SK-N-SH (cell line): Measurements from ENCODE around the gene LYPD8. TPM values are rescaled to one million over a fixed set of nuclear protein-coding genes. Genes with fewer than 3 reads are reported as not detected.

ENCODE experiments used
- CTCF ChIA-PET: fragments of 300-600, 350-600 bp; formaldehyde crosslinking; extraction: SDS; loops from one replicate; lab custom pipeline; 2021; lab: Yijun Ruan, JAX
- POLR2A ChIA-PET: fragments of 350-600 bp; sonication (Branson Sonifier 250); formaldehyde crosslinking; extraction: SDS; loops from one replicate; lab custom pipeline; 2020; ENCODE audit warnings: antibody characterized with exemption, inconsistent platforms; lab: Yijun Ruan, JAX
- DNase-seq: peaks from one replicate; pipeline ENCODE4 v3.0.0; 2012
- H2AFZ ChIP-seq: fragments of 200-600 bp; sonication (generic); 2 replicates; pipeline ENCODE4 v1.8.1; 2016; ENCODE audit warnings: antibody characterized with exemption, mild to moderate bottlenecking, low read depth
- H3F3A ChIP-seq: fragments of 200-600 bp; sonication (generic); replicated peaks from 2 replicates; pipeline ENCODE3; 2016; ENCODE audit warnings: antibody characterized with exemption, mild to moderate bottlenecking; ENCODE audit not compliant: insufficient read depth
- H3K27ac ChIP-seq, 2 experiments: fragments of 200-500 bp in 1 of 2; fragments of 200-600 bp in 1 of 2; sonication (Bioruptor generic) in 1 of 2; sonication (generic), shearing (Covaris generic) in 1 of 2; 2 replicates each; pipeline versions ENCODE4 v1.5.1 to v1.6.1; 2014 to 2016; ENCODE audit warnings: low read depth in 2 of 2, inconsistent platforms in 1 of 2, low read length in 1 of 2, mild to moderate bottlenecking in 1 of 2, mixed read lengths in 1 of 2
- H3K27me3 ChIP-seq: fragments of 200-600 bp; sonication (generic), shearing (Covaris generic); 2 replicates; pipeline ENCODE4 v1.6.1; 2016; ENCODE audit warnings: mixed run types; ENCODE audit not compliant: insufficient read depth
- H3K36me3 ChIP-seq, 2 experiments: fragments of 200-500 bp in 1 of 2; fragments of 200-600 bp in 1 of 2; sonication (Bioruptor generic) in 1 of 2; sonication (generic) in 1 of 2; replicated peaks in 1 of 2; 2 replicates each; pipeline versions ENCODE3 to v1.5.1; 2014 to 2016; ENCODE audit warnings: low read length in 1 of 2, mild to moderate bottlenecking in 1 of 2; ENCODE audit not compliant: insufficient read depth in 2 of 2, control insufficient read depth in 1 of 2
- H3K4me1 ChIP-seq, 2 experiments: fragments of 200-500 bp in 1 of 2; fragments of 200-600 bp in 1 of 2; sonication (Bioruptor generic) in 1 of 2; sonication (generic), shearing (Covaris generic) in 1 of 2; 2 replicates each; pipeline versions ENCODE4 v1.5.1 to v1.6.1; 2014 to 2016; ENCODE audit warnings: low read depth in 1 of 2, low read length in 1 of 2, mixed run types in 1 of 2; ENCODE audit not compliant: insufficient read depth in 2 of 2, control insufficient read depth in 1 of 2
- H3K4me2 ChIP-seq: fragments of 200-600 bp; sonication (generic), shearing (Covaris generic); 2 replicates; pipeline ENCODE4 v1.6.1; 2017; ENCODE audit warnings: mixed run types
- H3K4me3 ChIP-seq, 2 experiments: fragments of 200-500 bp in 1 of 2; fragments of 200-600 bp in 1 of 2; sonication (Bioruptor generic) in 1 of 2; sonication (generic), shearing (Covaris generic) in 1 of 2; 2 replicates each; pipeline versions ENCODE4 v1.5.1 to v1.8.1; 2014 to 2016; ENCODE audit warnings: low read depth in 2 of 2, inconsistent platforms in 1 of 2, low read length in 1 of 2, mild to moderate bottlenecking in 1 of 2, mixed read lengths in 1 of 2, moderate library complexity in 1 of 2
- H3K79me2 ChIP-seq: fragments of 200-600 bp; sonication (generic); 2 replicates; pipeline ENCODE4 v1.8.1; 2017; ENCODE audit warnings: mild to moderate bottlenecking; ENCODE audit not compliant: insufficient read depth
- H3K9ac ChIP-seq: fragments of 200-600 bp; sonication (generic); 2 replicates; pipeline ENCODE4 v1.6.1; 2017; ENCODE audit warnings: mixed run types
- H3K9me2 ChIP-seq: fragments of 200-600 bp; sonication (generic); 2 replicates; pipeline ENCODE4 v1.6.1; 2017; ENCODE audit warnings: mixed run types
- H3K9me3 ChIP-seq: fragments of 200-600 bp; sonication (generic); 2 replicates; pipeline ENCODE4 v1.6.1; 2017; ENCODE audit warnings: mixed run types, mild to moderate bottlenecking, moderate library complexity
- H4K20me1 ChIP-seq: fragments of 200-600 bp; sonication (generic); 2 replicates; pipeline ENCODE4 v1.6.1; 2017; ENCODE audit warnings: mild to moderate bottlenecking, mixed run types; ENCODE audit not compliant: insufficient read depth
- ELF1 ChIP-seq: IDR thresholded peaks from 2 replicates; pipeline ENCODE4 v1.4.0; 2012
- EP300 ChIP-seq, 2 experiments: IDR thresholded peaks; 2 replicates each; pipeline versions ENCODE4 v1.4.0 to v1.6.1; 2012; ENCODE audit warnings: borderline replicate concordance in 1 of 2, low read depth in 1 of 2, low read length in 1 of 2
- FOXJ3 ChIP-seq: sonication (generic); formaldehyde crosslinking; IDR thresholded peaks from 2 replicates; pipeline ENCODE4 v1.5.1; 2020; ENCODE audit warnings: mild to moderate bottlenecking, missing genetic modification reagents
- FOXM1 ChIP-seq: IDR thresholded peaks from 2 replicates; pipeline ENCODE4 v1.4.0; 2012; ENCODE audit warnings: low read depth, mild to moderate bottlenecking
- JUND ChIP-seq: IDR thresholded peaks from 2 replicates; pipeline ENCODE4 v1.4.0; 2012
- NFIC ChIP-seq: IDR thresholded peaks from 2 replicates; pipeline ENCODE4 v1.4.0; 2012; ENCODE audit warnings: borderline replicate concordance
- POLR2AphosphoS5 ChIP-seq: IDR thresholded peaks from 2 replicates; pipeline ENCODE4 v1.6.1; 2012; ENCODE audit warnings: low read depth, low read length
- RAD21 ChIP-seq: IDR thresholded peaks from 2 replicates; pipeline ENCODE4 v1.6.1; 2012; ENCODE audit warnings: mild to moderate bottlenecking, low read length
- RFX5 ChIP-seq: IDR thresholded peaks from 2 replicates; pipeline ENCODE4 v1.6.1; 2012; ENCODE audit warnings: mild to moderate bottlenecking, improper control_type of control experiment, low read length
- RXRA ChIP-seq: IDR thresholded peaks from 2 replicates; pipeline ENCODE4 v1.4.0; 2012; ENCODE audit warnings: low read depth, mild to moderate bottlenecking, borderline replicate concordance
- SIN3A ChIP-seq: IDR thresholded peaks from 2 replicates; pipeline ENCODE4 v1.6.1; 2012; ENCODE audit warnings: low read depth, mild to moderate bottlenecking, low read length, moderate library complexity, borderline replicate concordance
- TCF12 ChIP-seq: IDR thresholded peaks from 2 replicates; pipeline ENCODE4 v1.4.0; 2012
- TEAD4 ChIP-seq: IDR thresholded peaks from 2 replicates; pipeline ENCODE4 v1.4.0; 2012; ENCODE audit warnings: mild to moderate bottlenecking, borderline replicate concordance; ENCODE audit not compliant: insufficient read depth
- YY1 ChIP-seq: IDR thresholded peaks from 2 replicates; pipeline ENCODE4 v1.4.0; 2012; ENCODE audit warnings: low read depth, mild to moderate bottlenecking
- WGBS: methylation state at CpG from one replicate; pipeline ENCODE4 v1.1.6; 2017; ENCODE audit warnings: low lambda C conversion rate; 5-methylcytosine and 5-hydroxymethylcytosine counted together
- polyA plus RNA-seq, 3 experiments: library from polyadenylated mRNA; depleted of rRNA; stranded (reverse); fragments of >200 nt; gene quantifications; 2 replicates each; pipeline ENCODE4 v1.2.3, GENCODE V29; 2012
- TF ChIP-seq, protein P1 (sequence below): fragments of 150-350 bp; IDR thresholded peaks from 2 replicates; pipeline ENCODE4 v1.6.1; 2017; ENCODE audit warnings: antibody characterized with exemption, low read length, low read depth, borderline replicate concordance
- TF ChIP-seq, protein P2 (sequence below): IDR thresholded peaks from 2 replicates; pipeline ENCODE4; 2012
- TF ChIP-seq, protein P3 (sequence below): fragments of 200-600 bp; sonication (generic); IDR thresholded peaks from 2 replicates; pipeline ENCODE4 v1.6.1; 2017; ENCODE audit warnings: antibody characterized with exemption, mild to moderate bottlenecking, moderate library complexity
- TF ChIP-seq, protein P4 (sequence below): IDR thresholded peaks from 2 replicates; pipeline ENCODE4 v1.6.1; 2012; ENCODE audit warnings: mild to moderate bottlenecking, low read depth, low read length, moderate library complexity
- TF ChIP-seq, protein P5 (sequence below): IDR thresholded peaks from 2 replicates; pipeline ENCODE4 v1.4.0; 2012; ENCODE audit warnings: low read depth, borderline replicate concordance

Gene LYPD8
- polyA plus RNA-seq, 1 of the 3 experiments (the other 2 are of a cell fraction), result 1.5 TPM

DNA sequence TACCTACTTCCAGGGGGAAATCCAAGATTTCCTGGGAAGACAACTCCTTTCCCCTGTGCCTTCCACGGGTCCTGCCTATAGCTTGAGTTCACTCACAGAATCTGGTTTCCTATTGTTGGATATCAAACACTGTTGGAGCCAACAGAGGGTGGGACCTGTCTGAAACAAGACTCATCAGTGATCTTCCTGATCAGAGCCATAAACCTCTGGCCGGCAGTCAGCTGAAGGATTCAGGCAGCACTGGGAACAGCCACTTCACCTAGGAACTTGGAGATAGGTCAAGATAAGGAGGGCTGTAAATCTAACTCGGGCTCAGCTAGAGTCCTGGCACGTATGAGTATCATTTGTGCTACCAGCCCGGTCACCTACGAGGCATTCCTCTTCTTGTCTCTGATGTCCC, 46.9 kb upstream of the LYPD8 start:
- H3K79me2 ChIP-seq, result no peaks in the 10 kb centered on the region
- no peaks in the 10 kb centered on the region for H3F3A ChIP-seq
- H4K20me1 ChIP-seq, result no peaks in the 10 kb centered on the region
- WGBS, result 33% methylated on average over 6 of the region's 6 CpGs
- H3K27ac ChIP-seq, result no peak overlapping the region
- ChIA-PET POLR2A (no interaction called here), CTCF (no interaction called here)
- no peaks in the 10 kb centered on the region for H3K9me2 ChIP-seq
- H3K4me2 ChIP-seq, result no peak overlapping the region
- peaks cover 32% of the 10 kb centered on the region; the same call in 1 of the 2 replicates for H3K27me3 ChIP-seq
- DNase-seq, result no peak
- H3K4me1 ChIP-seq, result no peaks in the 10 kb centered on the region; a peak in 1 of 4 replicates
- H3K9me3 ChIP-seq, result no peaks in the 10 kb centered on the region
- no peak overlapping the region for H3K4me3 ChIP-seq
- H2AFZ ChIP-seq, result no peak overlapping the region
- H3K36me3 ChIP-seq, result no peaks in the 10 kb centered on the region
- no peak for TF ChIP-seq POLR2AphosphoS5
- TF ChIP-seq RXRA, result no peak
- TF ChIP-seq, protein P1, sequence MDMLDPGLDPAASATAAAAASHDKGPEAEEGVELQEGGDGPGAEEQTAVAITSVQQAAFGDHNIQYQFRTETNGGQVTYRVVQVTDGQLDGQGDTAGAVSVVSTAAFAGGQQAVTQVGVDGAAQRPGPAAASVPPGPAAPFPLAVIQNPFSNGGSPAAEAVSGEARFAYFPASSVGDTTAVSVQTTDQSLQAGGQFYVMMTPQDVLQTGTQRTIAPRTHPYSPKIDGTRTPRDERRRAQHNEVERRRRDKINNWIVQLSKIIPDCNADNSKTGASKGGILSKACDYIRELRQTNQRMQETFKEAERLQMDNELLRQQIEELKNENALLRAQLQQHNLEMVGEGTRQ, result no peak
- TF ChIP-seq FOXJ3 (CRISPR knock-in tag), result no peak
- no peak overlapping the region for H3K9ac ChIP-seq

DNA sequence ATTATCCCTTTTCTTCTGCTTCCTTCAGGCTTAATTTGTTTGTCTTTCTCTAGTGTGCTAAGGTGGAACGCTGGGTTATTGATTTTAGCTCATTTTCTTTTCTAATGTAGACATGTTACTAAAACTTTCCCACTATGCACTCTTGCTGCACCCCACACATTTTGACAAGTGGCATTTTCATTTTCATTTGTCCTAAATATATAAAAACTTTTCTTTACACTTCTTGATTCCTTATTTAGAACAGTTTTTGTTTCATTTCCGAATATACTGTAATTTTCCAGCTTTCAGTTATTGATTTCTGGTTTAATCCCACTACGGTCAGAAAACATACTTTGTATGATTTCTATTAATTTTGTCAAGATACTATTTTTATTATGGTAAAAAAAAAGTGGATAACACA, 44.9 kb upstream of the LYPD8 start:
- H3K9me2 ChIP-seq, result no peaks in the 10 kb centered on the region
- no peak for DNase-seq
- CTCF ChIA-PET, result interaction anchor here (0.6 to 1.3 kb wide), 3 partner anchors 11 to 181 kb away, joined by 3 to 5 read pairs (median 3); no protein-coding TSS in a partner anchor
- H4K20me1 ChIP-seq, result no peaks in the 10 kb centered on the region
- no peak overlapping the region for H3K4me2 ChIP-seq
- POLR2A ChIA-PET, result no interaction called here
- peaks cover 32% of the 10 kb centered on the region; the same call in 1 of the 2 replicates for H3K27me3 ChIP-seq
- H3K4me1 ChIP-seq, result no peaks in the 10 kb centered on the region; a peak in 1 of 4 replicates
- no peaks in the 10 kb centered on the region for H3K9me3 ChIP-seq
- H3K79me2 ChIP-seq, result no peaks in the 10 kb centered on the region
- H3K9ac ChIP-seq, result no peak overlapping the region
- no peak overlapping the region for H3K27ac ChIP-seq
- no peak overlapping the region for H2AFZ ChIP-seq
- H3K36me3 ChIP-seq, result no peaks in the 10 kb centered on the region
- no peaks in the 10 kb centered on the region for H3F3A ChIP-seq
- 5% methylated on average over 3 of the region's 3 CpGs for WGBS
- H3K4me3 ChIP-seq, result no peak overlapping the region
- TF ChIP-seq POLR2AphosphoS5, result no peak
- TF ChIP-seq YY1, result no peak
- TF ChIP-seq, protein P2, sequence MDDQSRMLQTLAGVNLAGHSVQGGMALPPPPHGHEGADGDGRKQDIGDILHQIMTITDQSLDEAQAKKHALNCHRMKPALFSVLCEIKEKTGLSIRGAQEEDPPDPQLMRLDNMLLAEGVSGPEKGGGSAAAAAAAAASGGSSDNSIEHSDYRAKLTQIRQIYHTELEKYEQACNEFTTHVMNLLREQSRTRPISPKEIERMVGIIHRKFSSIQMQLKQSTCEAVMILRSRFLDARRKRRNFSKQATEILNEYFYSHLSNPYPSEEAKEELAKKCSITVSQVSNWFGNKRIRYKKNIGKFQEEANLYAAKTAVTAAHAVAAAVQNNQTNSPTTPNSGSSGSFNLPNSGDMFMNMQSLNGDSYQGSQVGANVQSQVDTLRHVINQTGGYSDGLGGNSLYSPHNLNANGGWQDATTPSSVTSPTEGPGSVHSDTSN, result no peak
- TF ChIP-seq NFIC, result no peak
- TF ChIP-seq FOXM1, result no peak
- TF ChIP-seq ELF1, result no peak
- TF ChIP-seq, protein P3, sequence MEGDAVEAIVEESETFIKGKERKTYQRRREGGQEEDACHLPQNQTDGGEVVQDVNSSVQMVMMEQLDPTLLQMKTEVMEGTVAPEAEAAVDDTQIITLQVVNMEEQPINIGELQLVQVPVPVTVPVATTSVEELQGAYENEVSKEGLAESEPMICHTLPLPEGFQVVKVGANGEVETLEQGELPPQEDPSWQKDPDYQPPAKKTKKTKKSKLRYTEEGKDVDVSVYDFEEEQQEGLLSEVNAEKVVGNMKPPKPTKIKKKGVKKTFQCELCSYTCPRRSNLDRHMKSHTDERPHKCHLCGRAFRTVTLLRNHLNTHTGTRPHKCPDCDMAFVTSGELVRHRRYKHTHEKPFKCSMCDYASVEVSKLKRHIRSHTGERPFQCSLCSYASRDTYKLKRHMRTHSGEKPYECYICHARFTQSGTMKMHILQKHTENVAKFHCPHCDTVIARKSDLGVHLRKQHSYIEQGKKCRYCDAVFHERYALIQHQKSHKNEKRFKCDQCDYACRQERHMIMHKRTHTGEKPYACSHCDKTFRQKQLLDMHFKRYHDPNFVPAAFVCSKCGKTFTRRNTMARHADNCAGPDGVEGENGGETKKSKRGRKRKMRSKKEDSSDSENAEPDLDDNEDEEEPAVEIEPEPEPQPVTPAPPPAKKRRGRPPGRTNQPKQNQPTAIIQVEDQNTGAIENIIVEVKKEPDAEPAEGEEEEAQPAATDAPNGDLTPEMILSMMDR, result no peak
- TF ChIP-seq SIN3A, result no peak
- no peak for TF ChIP-seq EP300 (IDR thresholded peaks at IDR 0.05; ENCODE audit: borderline replicate concordance in 1 of 2, low read depth in 1 of 2, low read length in 1 of 2)
- TF ChIP-seq, protein P4, sequence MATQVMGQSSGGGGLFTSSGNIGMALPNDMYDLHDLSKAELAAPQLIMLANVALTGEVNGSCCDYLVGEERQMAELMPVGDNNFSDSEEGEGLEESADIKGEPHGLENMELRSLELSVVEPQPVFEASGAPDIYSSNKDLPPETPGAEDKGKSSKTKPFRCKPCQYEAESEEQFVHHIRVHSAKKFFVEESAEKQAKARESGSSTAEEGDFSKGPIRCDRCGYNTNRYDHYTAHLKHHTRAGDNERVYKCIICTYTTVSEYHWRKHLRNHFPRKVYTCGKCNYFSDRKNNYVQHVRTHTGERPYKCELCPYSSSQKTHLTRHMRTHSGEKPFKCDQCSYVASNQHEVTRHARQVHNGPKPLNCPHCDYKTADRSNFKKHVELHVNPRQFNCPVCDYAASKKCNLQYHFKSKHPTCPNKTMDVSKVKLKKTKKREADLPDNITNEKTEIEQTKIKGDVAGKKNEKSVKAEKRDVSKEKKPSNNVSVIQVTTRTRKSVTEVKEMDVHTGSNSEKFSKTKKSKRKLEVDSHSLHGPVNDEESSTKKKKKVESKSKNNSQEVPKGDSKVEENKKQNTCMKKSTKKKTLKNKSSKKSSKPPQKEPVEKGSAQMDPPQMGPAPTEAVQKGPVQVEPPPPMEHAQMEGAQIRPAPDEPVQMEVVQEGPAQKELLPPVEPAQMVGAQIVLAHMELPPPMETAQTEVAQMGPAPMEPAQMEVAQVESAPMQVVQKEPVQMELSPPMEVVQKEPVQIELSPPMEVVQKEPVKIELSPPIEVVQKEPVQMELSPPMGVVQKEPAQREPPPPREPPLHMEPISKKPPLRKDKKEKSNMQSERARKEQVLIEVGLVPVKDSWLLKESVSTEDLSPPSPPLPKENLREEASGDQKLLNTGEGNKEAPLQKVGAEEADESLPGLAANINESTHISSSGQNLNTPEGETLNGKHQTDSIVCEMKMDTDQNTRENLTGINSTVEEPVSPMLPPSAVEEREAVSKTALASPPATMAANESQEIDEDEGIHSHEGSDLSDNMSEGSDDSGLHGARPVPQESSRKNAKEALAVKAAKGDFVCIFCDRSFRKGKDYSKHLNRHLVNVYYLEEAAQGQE, result no peak
- TF ChIP-seq RXRA, result no peak
- TF ChIP-seq TCF12, result no peak
- TF ChIP-seq, protein P5, sequence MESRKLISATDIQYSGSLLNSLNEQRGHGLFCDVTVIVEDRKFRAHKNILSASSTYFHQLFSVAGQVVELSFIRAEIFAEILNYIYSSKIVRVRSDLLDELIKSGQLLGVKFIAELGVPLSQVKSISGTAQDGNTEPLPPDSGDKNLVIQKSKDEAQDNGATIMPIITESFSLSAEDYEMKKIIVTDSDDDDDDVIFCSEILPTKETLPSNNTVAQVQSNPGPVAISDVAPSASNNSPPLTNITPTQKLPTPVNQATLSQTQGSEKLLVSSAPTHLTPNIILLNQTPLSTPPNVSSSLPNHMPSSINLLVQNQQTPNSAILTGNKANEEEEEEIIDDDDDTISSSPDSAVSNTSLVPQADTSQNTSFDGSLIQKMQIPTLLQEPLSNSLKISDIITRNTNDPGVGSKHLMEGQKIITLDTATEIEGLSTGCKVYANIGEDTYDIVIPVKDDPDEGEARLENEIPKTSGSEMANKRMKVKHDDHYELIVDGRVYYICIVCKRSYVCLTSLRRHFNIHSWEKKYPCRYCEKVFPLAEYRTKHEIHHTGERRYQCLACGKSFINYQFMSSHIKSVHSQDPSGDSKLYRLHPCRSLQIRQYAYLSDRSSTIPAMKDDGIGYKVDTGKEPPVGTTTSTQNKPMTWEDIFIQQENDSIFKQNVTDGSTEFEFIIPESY, result no peak
- no peak for TF ChIP-seq RAD21
- TF ChIP-seq JUND, result no peak
- TF ChIP-seq TEAD4, result no peak
- no peak for TF ChIP-seq RFX5
